Left cardiac atrium (tissue), 4 donors: ENCODE measurements around the gene LTO1. TPM values are rescaled to one million over a fixed set of nuclear protein-coding genes. Genes with fewer than 3 reads are reported as not detected.
A peak's percentile ranks its signal among the peaks of the same experiment; 100 is the strongest.

ENCODE experiments used
- ATAC-seq, 2 donors: fragments of 200-7000 bp; cut with Tn5 transposase; one replicate each; pipeline ENCODE4 v1.9.1; 2020; ENCODE audit warnings: mild to moderate bottlenecking in 2 of 2, moderate library complexity in 2 of 2
- DNase-seq: peaks from one replicate; pipeline ENCODE4 v3.0.0-alpha.2; 2020
- intact Hi-C, 2 donors: fragments of 100-400 bp; cut with DNase I; formaldehyde crosslinking; loops; one replicate each; pipeline versions ENCODE4 v1.14.1 to v1.15.1; 2022 to 2023
- total RNA-seq, 2 donors: library from RNA; stranded (reverse); fragmentation: NEBNext Ultra II Directional; extraction: Animal tissue kit (Norgen Biotek cat#: 25700); gene quantifications; one replicate each; pipeline ENCODE4 v1.2.1, GENCODE V29; 2021
- donor health status: DM: no; HTN: yes; CAD: no.
- donor health status: DM: no; HTN: yes; CAD: no; lungs with severe emphysema.
- donor health status: DM: yes; HTN: yes; CAD: no.
- donor health status: Dilated cardiomyopathy.

Gene LTO1
- total RNA-seq, 2 donors from 2014 or later, result 10.5 to 12.1 TPM

DNA sequence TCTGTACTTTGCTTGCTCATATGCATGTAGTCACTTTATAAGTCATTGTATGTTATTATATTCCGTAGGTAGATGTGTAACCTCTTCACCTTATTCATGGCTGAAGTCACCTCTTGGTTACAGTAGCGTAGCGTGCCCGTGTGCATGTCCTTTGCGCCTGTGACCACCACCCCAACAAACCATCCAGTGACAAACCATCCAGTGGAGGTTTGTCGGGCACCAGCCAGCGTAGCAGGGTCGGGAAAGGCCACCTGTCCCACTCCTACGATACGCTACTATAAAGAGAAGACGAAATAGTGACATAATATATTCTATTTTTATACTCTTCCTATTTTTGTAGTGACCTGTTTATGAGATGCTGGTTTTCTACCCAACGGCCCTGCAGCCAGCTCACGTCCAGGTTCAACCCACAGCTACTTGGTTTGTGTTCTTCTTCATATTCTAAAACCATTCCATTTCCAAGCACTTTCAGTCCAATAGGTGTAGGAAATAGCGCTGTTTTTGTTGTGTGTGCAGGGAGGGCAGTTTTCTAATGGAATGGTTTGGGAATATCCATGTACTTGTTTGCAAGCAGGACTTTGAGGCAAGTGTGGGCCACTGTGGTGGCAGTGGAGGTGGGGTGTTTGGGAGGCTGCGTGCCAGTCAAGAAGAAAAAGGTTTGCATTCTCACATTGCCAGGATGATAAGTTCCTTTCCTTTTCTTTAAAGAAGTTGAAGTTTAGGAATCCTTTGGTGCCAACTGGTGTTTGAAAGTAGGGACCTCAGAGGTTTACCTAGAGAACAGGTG is 23.1 kb downstream of the LTO1 start:
- no peak for DNase-seq
- ATAC-seq, result no peak
- intact Hi-C loops, result no loop called here

DNA sequence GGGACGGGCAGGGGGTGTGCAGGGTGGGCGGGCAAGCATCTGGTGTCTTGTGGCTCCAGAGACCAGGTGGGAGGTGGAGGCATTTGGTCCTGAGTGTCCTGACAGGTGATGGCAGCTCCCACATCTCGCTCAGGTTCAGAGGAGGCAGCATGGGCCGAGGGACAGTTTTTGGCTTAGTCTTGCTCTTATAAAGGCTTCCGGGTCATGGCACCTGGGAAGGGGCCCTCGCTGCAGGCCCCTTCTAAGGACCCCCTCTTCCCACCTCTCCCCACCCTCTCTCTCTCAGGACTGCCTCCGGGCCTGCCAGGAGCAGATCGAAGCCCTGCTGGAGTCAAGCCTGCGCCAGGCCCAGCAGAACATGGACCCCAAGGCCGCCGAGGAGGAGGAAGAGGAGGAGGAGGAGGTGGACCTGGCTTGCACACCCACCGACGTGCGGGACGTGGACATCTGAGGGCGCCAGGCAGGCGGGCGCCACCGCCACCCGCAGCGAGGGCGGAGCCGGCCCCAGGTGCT is 24.3 kb downstream of the LTO1 start:
- no peak for ATAC-seq
- intact Hi-C loops, result no loop called here
- no peak for DNase-seq

DNA sequence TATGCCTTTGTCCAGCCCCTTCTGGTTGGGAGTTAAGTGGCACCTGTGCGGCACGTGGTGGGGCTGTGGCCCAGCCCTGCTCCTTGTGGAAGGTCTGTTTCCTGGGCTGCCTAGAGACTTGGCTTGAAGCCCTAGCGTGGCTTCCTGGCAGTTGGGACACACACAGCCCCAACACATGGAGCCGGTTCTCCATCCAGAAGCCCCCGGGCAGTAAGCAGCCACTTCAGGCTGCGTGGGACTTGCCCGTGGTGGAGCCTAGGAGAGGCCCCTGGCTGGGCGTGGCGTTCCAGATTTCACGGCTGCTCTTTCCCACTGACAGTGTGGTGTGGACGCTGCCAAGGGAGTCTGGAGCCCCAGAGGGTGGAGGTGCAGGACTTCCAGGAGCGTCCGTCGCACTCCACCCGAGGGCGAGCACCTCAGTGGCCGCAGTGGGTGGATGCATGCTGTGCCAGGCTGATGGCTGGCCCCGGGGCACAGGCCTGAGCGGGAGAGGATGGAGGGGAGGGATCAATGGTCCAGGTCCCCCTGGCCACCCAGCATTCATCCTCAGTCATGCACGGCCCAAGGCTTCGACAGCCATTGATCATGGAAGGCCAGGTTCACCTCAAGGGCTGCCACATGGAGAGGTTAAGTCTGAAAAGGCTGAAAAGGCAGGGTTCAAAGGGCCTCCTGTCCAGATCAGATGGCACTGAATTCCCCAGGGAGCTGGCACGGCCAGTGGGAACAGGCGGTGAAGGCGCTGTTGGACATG is 24.9 kb downstream of the LTO1 start:
- ATAC-seq (no peak), DNase-seq (no peak)
- intact Hi-C loops, result no loop called here

DNA sequence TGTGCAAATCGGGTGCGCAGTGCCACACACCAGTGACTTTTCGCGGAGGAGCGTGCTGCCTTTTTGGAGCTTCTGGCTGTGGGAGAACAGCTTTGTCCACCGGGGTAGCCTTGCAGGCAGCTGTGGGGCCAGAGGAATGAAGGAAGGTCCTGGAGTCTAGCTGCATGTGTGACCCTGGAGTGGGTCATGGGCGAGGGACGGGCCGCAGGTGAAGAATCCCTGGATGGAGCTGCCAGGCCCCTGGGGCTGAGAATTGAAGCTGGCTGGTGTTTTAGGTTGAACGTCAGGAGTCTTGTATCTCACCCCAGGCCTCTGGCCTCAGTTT is 25.6 kb downstream of the LTO1 start:
- ATAC-seq, result no peak
- DNase-seq, result no peak
- intact Hi-C loops, result loop anchor here in 1 of 2 donors (5.0 kb wide), 1 partner anchor 547 kb away; no protein-coding TSS in a partner anchor

DNA sequence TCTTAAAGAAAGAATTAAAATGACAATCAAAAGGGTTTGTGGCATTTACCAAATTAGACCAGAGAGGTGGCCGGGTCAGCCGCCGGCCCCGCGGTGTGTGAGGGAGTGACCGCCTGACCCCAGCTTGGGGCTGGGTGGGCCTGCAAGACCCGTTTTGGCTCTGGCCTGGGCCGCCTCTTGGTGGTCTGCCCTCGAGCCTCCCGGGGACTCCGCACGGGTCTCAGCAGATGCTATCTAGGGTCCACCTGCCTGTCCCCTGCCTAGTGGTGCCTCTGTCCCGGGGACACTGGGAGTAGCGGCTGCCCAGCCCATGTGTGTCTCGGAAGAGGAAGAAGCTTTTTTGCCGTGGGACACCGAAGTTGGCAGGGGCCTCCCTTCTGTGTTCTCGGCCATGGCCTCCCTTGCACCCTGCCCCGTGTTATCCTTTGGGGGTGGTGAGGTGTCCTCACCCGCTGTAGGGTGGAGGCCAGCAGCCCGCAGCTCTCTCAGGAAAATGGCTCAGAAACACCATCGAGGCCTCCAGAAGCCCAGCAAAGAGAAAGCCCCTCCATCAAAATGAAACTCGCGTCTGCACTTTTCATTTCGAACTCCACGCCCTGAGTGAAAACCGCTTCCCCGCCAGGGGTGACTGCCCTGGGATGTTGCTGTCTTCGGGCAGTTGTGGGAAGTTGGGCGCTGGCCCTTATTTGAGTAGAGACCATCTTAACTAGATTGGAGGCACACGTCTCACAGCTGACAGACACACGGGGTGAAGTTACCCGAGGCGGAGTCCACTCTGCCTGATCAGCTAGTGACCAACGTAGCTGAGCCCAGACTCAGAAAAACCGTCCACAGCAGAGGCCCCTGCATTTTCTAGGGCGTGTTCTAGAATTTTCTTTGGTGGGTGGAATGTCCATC is 26.2 kb downstream of the LTO1 start:
- ATAC-seq (no peak), DNase-seq (no peak)
- intact Hi-C loops, result loop anchor here in 1 of 2 donors (5.0 kb wide), 1 partner anchor 547 kb away; no protein-coding TSS in a partner anchor

DNA sequence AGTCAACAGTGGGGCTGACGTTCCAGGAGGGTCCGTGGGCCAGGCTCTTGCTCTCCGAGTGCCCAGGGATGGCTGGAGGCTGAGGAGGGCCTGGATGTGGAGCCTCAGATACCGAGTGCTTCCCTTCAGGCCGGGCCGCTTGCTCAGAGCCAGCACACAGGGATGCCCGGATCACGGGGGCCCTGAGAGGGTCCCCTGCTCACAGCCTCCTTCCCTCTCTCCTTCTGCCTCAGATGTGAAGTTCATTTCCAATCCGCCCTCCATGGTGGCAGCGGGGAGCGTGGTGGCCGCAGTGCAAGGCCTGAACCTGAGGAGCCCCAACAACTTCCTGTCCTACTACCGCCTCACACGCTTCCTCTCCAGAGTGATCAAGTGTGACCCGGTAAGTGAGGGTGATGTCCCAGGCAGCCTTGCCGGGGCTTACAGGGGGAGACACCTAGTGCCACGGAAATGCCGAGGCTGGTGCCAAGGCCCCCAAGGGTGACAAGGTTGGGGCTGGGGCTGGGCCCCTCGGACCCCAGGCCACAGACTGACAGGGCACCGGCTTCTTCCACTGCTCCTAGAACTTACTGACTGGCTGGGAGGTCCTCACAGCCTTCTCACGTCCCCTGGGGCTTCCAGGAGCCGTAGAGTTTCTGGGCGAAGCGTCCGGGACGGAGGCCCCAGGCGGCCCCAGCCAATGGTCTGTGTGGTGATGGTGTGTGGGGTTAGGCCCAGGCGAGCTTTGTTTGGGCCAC is 27.2 kb downstream of the LTO1 start:
- intact Hi-C loops, result loop anchor here in 1 of 2 donors (5.0 kb wide), 1 partner anchor 546 kb away; no protein-coding TSS in a partner anchor
- no peak for ATAC-seq
- no peak for DNase-seq

DNA sequence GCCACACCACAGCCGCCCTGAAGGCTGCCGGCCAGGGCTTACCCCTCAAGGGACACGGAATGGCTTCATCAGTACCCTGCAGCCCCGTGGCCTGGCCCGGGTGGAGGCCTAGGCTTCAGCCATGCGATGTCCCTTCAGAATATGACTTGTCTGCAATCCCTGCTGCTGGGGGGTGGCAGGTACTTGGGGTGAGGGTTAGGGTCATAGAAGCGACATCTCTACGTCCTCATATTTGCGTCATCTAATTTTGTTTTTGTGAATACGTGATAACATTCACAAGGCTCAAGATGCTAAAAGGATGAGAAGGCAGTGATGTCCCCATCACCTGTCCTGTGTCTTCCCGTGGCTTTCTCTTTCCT is 27.8 kb downstream of the LTO1 start:
- no peak for ATAC-seq
- intact Hi-C loops, result loop anchor here in 1 of 2 donors (5.0 kb wide), 1 partner anchor 545 kb away; no protein-coding TSS in a partner anchor

DNA sequence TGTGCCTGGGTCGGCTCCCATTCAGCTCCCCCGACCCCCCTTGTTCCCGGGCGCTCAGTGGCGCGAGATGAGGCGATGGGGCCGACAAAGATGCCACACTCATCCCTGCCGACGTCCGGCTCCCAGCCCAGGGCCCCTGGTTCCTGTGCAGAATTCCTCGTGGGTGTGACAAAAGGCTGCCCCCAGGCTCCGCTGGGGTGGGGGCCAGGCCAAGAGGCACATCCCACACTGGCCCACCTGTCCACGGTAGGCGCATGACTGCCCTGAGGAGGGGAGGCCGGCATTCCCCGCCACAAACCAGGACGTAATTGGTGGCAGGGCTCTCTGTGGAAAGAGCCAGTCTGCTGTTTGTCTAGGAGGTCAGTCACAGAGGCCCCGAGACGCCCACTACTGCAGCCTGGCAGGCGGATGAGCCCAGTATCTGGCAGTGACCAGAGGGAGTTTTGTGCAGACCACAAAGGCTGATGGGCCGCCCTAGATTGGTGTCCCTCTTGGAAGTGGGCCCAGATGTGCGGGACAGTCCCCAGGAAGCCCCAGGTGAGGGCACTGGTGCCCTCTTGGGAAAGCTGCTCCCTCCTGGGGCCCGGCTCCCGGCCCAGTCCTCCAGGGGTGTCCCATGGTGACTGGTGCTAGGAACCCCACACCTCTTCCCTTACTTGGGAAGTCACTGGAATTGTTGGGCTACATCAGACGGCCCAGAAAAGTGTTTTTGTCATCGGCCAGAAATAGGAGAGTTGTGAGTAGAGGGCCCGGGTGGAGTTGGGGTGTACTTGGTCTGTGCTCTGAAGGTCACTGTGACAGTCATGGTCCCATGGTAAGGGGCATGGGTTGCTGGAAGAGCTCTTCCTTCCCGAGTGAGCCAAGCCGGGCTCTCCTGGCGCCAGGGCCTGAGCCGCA is 28.4 kb downstream of the LTO1 start:
- intact Hi-C loops, result loop anchor here in 1 of 2 donors (5.0 kb wide), 1 partner anchor 544 kb away; no protein-coding TSS in a partner anchor
- DNase-seq (no peak), ATAC-seq (no peak)

More for the DNA sequence above, 27.8 kb downstream of the LTO1 start:
- no peak for DNase-seq

DNA sequence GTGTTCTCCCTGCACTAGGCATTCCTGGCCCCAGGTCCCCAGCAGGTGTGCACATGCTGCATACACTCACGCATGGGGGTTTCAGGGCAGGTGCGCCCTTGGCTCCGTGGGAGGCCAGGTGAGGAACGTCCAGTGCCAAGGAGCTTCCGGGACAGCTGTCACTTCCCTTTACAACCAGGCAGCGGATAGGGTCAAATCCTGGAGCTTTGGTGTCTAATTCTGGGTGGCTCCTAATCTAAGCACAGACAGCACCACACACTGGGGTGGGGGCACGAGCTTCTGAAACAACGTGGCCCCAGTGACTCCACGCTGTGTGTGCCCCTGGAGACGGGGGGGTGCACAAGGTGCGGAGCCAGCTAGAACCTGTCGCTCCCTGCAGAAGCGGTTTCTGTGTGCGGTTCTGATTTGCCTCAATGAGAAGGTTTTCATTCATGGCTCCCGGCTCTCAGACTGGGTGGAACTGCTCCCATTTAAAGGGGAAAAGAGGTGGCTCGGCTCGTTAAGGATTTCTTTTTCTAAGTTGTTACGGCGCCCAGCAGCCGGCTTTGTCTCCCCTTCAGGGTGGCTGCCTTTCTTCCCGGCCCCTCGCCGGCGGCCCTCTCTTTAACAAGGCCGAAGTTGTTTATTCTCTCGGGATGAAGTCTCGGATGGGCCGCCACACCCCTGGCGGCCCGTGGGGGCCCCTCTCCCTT is 29.2 kb downstream of the LTO1 start:
- DNase-seq (no peak), ATAC-seq (no peak)
- intact Hi-C loops, result loop anchor here (2.0 to 5.0 kb wide), 2 partner anchors 544 to 545 kb away; no protein-coding TSS in a partner anchor

DNA sequence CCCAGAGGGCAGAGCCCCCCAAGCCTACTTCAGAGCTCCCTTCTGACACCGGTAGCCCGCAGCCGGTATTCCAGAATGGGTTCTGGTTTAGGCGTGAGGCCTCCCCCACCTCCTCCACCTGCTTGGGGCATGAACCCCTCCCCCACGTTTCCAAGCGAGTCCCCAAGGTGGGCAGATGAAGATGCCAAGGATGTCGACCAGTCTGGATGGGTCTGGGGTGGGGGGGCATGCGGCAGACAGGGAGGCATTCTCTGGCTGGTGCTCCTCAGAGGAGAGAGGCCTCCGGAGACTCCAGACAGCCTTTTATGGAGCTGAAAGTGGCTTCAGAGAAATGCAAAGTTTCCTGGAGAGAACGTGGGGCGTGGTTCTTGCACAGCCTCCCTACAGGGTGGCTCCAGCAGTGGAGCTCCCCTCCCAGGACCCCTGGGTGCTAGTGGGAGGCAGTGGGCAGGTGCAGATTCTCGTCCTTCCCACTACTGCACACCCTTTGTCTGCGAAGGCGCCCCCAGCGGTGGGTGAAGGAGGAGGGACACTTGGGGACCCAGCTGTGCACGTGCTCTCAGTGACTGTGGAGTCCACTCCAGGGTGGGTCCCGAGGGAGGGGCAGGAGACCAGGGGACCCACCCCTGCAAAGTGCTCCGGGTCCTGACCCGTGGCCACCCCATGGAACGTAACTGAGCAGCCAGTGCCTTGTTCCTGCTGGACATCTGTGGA is 30.0 kb downstream of the LTO1 start:
- no peak for ATAC-seq
- intact Hi-C loops, result loop anchor here (2.0 to 5.0 kb wide), 4 partner anchors 203 to 544 kb away; partner anchors contain the start of gene MYEOV (in 2 of the 2)
- DNase-seq, result no peak

DNA sequence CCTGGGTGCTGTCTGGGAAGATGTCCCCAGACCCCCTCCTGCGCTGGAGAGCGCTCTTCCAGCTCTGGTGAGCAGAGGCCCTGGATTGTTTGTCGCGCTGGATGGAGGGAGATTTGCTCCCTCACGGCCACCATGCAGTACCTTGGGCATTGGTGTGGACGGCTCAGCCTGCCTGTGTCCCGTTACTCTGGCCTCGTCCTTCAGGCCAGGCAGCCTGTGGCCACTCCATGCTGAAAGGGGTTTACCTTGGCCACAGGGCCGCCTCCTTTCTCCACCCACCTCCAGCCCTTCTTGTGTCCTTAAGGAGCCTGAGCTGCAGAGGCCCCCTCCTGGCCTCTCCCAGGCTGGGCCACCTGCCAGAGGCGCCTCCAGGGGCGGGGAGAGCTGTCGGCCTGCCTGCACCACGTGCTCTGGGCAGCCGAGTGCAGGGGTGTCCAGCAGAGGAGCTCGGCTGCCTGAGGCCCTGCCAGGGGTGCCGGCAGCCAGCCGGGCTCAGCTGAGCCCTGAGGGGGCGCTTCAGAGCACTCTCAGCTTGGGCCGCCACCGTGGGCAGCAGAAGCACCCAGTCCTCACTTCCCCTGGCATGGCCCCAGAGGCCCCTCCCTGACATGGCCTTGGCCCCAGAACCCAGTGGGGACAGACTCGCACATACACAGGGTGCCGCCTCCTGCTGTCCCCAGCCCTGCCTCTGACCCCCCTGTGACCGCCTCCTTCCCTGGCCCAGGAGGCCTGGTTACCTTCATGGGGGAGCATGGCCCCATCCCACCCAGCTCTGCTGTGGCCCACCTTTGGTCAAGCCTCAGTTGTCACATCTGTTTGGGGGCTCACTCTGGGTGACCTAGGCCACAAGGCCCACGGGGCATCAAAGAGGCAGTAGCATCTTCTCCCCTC is 30.8 kb downstream of the LTO1 start:
- DNase-seq (peak; percentile 76), ATAC-seq (peak; percentile 60 to 77)
- intact Hi-C loops, result loop anchor here (2.0 to 5.0 kb wide), 3 partner anchors 202 to 544 kb away; partner anchors contain the start of gene MYEOV (in 2 of the 2)

DNA sequence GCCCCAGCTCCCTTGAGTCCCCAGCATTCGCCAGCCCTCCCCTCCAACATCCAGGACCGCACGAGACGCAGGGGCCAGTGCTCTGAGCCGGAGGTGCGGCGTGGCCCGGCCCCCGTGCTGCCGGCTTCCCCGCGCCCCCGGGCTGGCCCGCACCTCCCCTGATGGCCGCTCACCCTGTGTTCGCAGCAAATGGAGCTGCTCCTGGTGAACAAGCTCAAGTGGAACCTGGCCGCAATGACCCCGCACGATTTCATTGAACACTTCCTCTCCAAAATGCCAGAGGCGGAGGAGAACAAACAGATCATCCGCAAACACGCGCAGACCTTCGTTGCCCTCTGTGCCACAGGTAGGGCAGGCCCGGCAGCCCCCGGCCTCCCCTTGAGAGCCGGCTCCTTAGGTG is 31.5 kb downstream of the LTO1 start:
- DNase-seq, result no peak
- ATAC-seq, result no peak
- intact Hi-C loops, result loop anchor here (2.0 to 5.0 kb wide), 3 partner anchors 201 to 543 kb away; partner anchors contain the start of gene MYEOV (in 2 of the 2)

DNA sequence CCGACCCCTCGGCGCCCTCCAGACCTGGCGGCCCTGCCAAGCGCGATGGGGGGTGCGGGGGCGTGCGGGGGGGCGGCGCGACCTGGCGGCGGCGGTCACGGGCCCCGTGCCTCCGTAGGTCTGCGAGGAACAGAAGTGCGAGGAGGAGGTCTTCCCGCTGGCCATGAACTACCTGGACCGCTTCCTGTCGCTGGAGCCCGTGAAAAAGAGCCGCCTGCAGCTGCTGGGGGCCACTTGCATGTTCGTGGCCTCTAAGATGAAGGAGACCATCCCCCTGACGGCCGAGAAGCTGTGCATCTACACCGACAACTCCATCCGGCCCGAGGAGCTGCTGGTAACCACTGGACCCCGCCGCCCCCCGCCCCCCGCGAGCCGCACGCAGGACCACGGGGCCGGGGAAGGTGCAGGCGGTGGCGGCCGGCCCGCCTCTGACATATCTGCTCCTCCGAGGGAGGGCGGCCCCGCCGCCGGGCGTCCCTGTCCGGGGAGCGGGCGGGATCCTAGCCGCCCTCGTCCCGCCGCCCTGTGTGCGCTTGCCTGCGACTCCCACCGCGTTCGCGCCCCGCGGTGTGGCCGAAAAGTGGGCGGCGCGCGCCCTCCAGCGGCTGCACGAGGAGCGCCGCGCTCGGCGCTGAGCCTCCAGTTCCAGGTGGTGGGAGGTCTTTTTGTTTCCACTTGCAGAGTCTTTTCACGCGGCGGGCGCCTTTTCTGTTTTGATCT is 32.1 kb downstream of the LTO1 start:
- ATAC-seq (peak; percentile 69 to 74), DNase-seq (peak; percentile 83)
- intact Hi-C loops, result loop anchor here (5.0 kb wide), 2 partner anchors 201 to 351 kb away; partner anchors contain the start of gene MYEOV (in 2 of the 2)

DNA sequence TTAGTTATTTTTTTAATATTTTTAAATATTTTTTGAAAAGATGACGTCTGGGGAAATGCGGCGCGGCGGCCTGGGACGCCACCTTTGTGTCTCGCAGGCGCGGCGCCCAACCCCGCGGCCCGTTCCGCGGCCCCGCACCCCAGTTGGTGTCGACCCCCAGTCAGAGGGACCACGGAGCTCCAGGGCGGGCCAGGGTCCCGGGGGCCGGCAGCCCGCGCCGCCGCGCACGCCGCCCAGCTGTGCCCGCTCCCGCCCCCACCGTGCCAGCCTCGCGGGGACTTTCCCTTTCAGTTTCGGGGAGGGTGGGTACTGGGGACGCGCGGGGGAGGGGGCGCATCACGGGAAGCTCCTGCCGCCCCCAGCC is 32.6 kb downstream of the LTO1 start:
- DNase-seq, result no peak
- ATAC-seq, result peak; percentile 6 to 19
- intact Hi-C loops, result loop anchor here (5.0 kb wide), 2 partner anchors 200 to 350 kb away; partner anchors contain the start of gene MYEOV (in 2 of the 2)
